GM18511 (cell line): Measurements from ENCODE around the gene PLEKHM3.
"Not testable (repeated sequence)": the region's sequence is repeated elsewhere in the genome, so short reads cannot be mapped to it uniquely, and the experiment has no call there.

Experiments used
- ATAC-seq: cut with Tn5 transposase; IDR thresholded peaks from one replicate; pipeline ENCODE4 v1.9.1; 2021; ENCODE audit warnings: mild to moderate bottlenecking, moderate library complexity; ENCODE audit not compliant: unreplicated experiment

Gene PLEKHM3

GRCh38 chr2:208037564-208038487, 12.5 kb upstream of the PLEKHM3 start:
- no peak for ATAC-seq

- ATAC-seq, result no peak
Measured at GRCh38 chr2:208036357-208036756, 11.0 kb upstream of the PLEKHM3 start.

- no peak for ATAC-seq
Measured at GRCh38 chr2:208034503-208035140, 9.3 kb upstream of the PLEKHM3 start.

GRCh38 chr2:208033701-208034502, 8.6 kb upstream of the PLEKHM3 start:
- peak; percentile 97 for ATAC-seq

GRCh38 chr2:208031608-208032019, 6.3 kb upstream of the PLEKHM3 start:
- no peak for ATAC-seq

- ATAC-seq, result no peak
Measured at GRCh38 chr2:208025814-208026184, 472 bp upstream of the PLEKHM3 start.

- ATAC-seq, result no peak
Measured at GRCh38 chr2:208024091-208024490, 1.2 kb downstream of the PLEKHM3 start.

- ATAC-seq, result no peak
Measured at GRCh38 chr2:208020253-208020652, 5.1 kb downstream of the PLEKHM3 start.

- not testable (repeated sequence) for ATAC-seq
Measured at GRCh38 chr2:208018124-208018712, 7.1 kb downstream of the PLEKHM3 start.

- no peak for ATAC-seq
Measured at GRCh38 chr2:208017721-208018120, 7.6 kb downstream of the PLEKHM3 start.

- ATAC-seq, result no peak
Measured at GRCh38 chr2:208015475-208015874, 9.9 kb downstream of the PLEKHM3 start.

GRCh38 chr2:208013285-208014178, 11.8 kb downstream of the PLEKHM3 start:
- no peak for ATAC-seq

- no peak for ATAC-seq
Measured at GRCh38 chr2:208012449-208012848, 12.9 kb downstream of the PLEKHM3 start.

GRCh38 chr2:208010506-208010905, 14.8 kb downstream of the PLEKHM3 start:
- ATAC-seq, result no peak

- ATAC-seq, result no peak
Measured at GRCh38 chr2:208006833-208007232, 18.5 kb downstream of the PLEKHM3 start.

GRCh38 chr2:208006337-208006736, 19.0 kb downstream of the PLEKHM3 start:
- ATAC-seq, result no peak

GRCh38 chr2:208001924-208002323, 23.4 kb downstream of the PLEKHM3 start:
- no peak for ATAC-seq

GRCh38 chr2:208000701-208001395, 24.5 kb downstream of the PLEKHM3 start:
- no peak for ATAC-seq

- no peak for ATAC-seq
Measured at GRCh38 chr2:207996848-207997247, 28.5 kb downstream of the PLEKHM3 start.
